ENCODE data around the gene TGIF2. TPM values are rescaled to one million over a fixed set of nuclear protein-coding genes. Genes with fewer than 3 reads are reported as not detected.

Gene TGIF2
- total and polyA plus RNA-seq, 9 of the 15 experiments (the other 6 are each of a cell fraction or from before 2014, with no cell fraction given), result 6.8 to 27.8 (median 15.7) TPM

- TF ChIP-seq, protein P1, sequence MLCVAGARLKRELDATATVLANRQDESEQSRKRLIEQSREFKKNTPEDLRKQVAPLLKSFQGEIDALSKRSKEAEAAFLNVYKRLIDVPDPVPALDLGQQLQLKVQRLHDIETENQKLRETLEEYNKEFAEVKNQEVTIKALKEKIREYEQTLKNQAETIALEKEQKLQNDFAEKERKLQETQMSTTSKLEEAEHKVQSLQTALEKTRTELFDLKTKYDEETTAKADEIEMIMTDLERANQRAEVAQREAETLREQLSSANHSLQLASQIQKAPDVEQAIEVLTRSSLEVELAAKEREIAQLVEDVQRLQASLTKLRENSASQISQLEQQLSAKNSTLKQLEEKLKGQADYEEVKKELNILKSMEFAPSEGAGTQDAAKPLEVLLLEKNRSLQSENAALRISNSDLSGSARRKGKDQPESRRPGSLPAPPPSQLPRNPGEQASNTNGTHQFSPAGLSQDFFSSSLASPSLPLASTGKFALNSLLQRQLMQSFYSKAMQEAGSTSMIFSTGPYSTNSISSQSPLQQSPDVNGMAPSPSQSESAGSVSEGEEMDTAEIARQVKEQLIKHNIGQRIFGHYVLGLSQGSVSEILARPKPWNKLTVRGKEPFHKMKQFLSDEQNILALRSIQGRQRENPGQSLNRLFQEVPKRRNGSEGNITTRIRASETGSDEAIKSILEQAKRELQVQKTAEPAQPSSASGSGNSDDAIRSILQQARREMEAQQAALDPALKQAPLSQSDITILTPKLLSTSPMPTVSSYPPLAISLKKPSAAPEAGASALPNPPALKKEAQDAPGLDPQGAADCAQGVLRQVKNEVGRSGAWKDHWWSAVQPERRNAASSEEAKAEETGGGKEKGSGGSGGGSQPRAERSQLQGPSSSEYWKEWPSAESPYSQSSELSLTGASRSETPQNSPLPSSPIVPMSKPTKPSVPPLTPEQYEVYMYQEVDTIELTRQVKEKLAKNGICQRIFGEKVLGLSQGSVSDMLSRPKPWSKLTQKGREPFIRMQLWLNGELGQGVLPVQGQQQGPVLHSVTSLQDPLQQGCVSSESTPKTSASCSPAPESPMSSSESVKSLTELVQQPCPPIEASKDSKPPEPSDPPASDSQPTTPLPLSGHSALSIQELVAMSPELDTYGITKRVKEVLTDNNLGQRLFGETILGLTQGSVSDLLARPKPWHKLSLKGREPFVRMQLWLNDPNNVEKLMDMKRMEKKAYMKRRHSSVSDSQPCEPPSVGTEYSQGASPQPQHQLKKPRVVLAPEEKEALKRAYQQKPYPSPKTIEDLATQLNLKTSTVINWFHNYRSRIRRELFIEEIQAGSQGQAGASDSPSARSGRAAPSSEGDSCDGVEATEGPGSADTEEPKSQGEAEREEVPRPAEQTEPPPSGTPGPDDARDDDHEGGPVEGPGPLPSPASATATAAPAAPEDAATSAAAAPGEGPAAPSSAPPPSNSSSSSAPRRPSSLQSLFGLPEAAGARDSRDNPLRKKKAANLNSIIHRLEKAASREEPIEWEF (CRISPR knock-in tag; IDR thresholded peaks at IDR 0.05), result no peak
- TF ChIP-seq TAF7 (tag; IDR thresholded peaks at IDR 0.05), result no peak
Observed at GRCh38 chr20:36541227-36541767, 32.1 kb upstream of the TGIF2 start, which contains the start of gene MYL9 (continued).

- Histone ChIP-seq H2AFZ (ENCODE audit: low read depth, low read length) (peak overlapping the region; percentile 88), H3K9ac (ENCODE audit: insufficient read depth in 1 of 2, low read depth in 2 of 2, low read length in 2 of 2) (peak overlapping the region; percentile 43 to 87; a peak in 3 of 4 replicates), H3K36me3 (ENCODE audit: control insufficient read depth, insufficient read depth, low read length) (no peaks in the 10 kb centered on the region), H3K79me2 (ENCODE audit: control insufficient read depth, insufficient read depth, low read length) (no peaks in the 10 kb centered on the region), H3K9me3 (replicated peaks; ENCODE audit: control insufficient read depth, insufficient read depth, low read depth, low read length) (no peaks in the 10 kb centered on the region), H3K9me1 (ENCODE audit: control insufficient read depth, insufficient read depth, low read length) (no peaks in the 10 kb centered on the region), H3K27ac (ENCODE audit: extremely low read depth, low read depth, low read length) (peak overlapping the region; percentile 66; the same call in 1 of the 3 replicates), H3K4me2 (ENCODE audit: insufficient read depth, low read length) (peak overlapping the region; percentile 61), H4K20me1 (replicated peaks; ENCODE audit: control insufficient read depth, insufficient read depth, low read length) (no peaks in the 10 kb centered on the region), H3K27me3 (ENCODE audit: control insufficient read depth in 2 of 2, insufficient read depth in 2 of 2, low read length in 2 of 2) (no peaks in the 10 kb centered on the region), H3K4me1 (replicated peaks in 1 of 2; ENCODE audit: control insufficient read depth in 2 of 2, insufficient read depth in 2 of 2, low read length in 2 of 2) (peaks cover 0 to 41% of the 10 kb centered on the region in 2 experiments; a peak in 3 of 5 replicates), H3K4me3 (peak overlapping the region; percentile 41)
- peak; percentile 58 for FAIRE-seq
- DNase-seq (ENCODE audit: extremely low read depth in 1 of 4, low spot score in 3 of 4), result peak; percentile 62 to 76 (median 68)
- BruUV-seq (replicated peaks), result no TSS peak
- POLR2A ChIA-PET, result interaction anchor here (0.6 kb wide), 2 partner anchors 25 to 332 kb away, joined by 3 read pairs; no protein-coding TSS in a partner anchor
- peak; percentile 87 for ATAC-seq
- in situ Hi-C loops (cut with MboI), result loop anchor here (10.0 kb wide), 1 partner anchor 1467 kb away; no protein-coding TSS in a partner anchor
- CTCF ChIA-PET (ENCODE audit: low intra/inter-chr PET ratio), result no interaction called here
- intact Hi-C loops (cut with micrococcal nuclease), result loop anchor here (10.0 kb wide), 1 partner anchor 107 kb away; no protein-coding TSS in a partner anchor
- 21% methylated on average over 5 of the region's 14 CpGs for WGBS (ENCODE audit: insufficient coverage, low coverage, missing lambda C conversion rate)
- TF ChIP-seq ZFX (CRISPR knock-in tag; IDR thresholded peaks at IDR 0.05), result no peak
- TF ChIP-seq SMC3 (conservative IDR thresholded peaks at IDR 0.05; ENCODE audit: insufficient read depth, low read depth, low read length), result 0 out of 2 replicates have a peak, but pooled peaks have one; percentile 6
- TF ChIP-seq, protein P2, sequence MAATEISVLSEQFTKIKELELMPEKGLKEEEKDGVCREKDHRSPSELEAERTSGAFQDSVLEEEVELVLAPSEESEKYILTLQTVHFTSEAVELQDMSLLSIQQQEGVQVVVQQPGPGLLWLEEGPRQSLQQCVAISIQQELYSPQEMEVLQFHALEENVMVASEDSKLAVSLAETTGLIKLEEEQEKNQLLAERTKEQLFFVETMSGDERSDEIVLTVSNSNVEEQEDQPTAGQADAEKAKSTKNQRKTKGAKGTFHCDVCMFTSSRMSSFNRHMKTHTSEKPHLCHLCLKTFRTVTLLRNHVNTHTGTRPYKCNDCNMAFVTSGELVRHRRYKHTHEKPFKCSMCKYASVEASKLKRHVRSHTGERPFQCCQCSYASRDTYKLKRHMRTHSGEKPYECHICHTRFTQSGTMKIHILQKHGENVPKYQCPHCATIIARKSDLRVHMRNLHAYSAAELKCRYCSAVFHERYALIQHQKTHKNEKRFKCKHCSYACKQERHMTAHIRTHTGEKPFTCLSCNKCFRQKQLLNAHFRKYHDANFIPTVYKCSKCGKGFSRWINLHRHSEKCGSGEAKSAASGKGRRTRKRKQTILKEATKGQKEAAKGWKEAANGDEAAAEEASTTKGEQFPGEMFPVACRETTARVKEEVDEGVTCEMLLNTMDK (IDR thresholded peaks at IDR 0.05; ENCODE audit: borderline replicate concordance, insufficient read depth, low read depth, low read length, poor library complexity, severe bottlenecking), result peak; percentile 68
- TF ChIP-seq TAL1 (IDR thresholded peaks at IDR 0.05), result no peak
- TF ChIP-seq SNRNP70 (optimal IDR thresholded peaks at IDR 0.05; ENCODE audit: low read depth, low read length), result no peak
- TF ChIP-seq, protein P3, sequence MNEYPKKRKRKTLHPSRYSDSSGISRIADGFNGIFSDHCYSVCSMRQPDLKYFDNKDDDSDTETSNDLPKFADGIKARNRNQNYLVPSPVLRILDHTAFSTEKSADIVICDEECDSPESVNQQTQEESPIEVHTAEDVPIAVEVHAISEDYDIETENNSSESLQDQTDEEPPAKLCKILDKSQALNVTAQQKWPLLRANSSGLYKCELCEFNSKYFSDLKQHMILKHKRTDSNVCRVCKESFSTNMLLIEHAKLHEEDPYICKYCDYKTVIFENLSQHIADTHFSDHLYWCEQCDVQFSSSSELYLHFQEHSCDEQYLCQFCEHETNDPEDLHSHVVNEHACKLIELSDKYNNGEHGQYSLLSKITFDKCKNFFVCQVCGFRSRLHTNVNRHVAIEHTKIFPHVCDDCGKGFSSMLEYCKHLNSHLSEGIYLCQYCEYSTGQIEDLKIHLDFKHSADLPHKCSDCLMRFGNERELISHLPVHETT (CRISPR knock-in tag; conservative IDR thresholded peaks at IDR 0.05 in 1 of 2, IDR thresholded peaks at IDR 0.05 in 1 of 2), result no peak
Observed at GRCh38 chr20:36541768-36542488, 31.5 kb upstream of the TGIF2 start.

Measured in K562 (cell line).